ENCODE measurements around the gene MANSC4. TPM values are rescaled to one million over a fixed set of nuclear protein-coding genes. Genes with fewer than 3 reads are reported as not detected.
"Not testable (repeated sequence)": the region's sequence is repeated elsewhere in the genome, so short reads cannot be mapped to it uniquely, and the experiment has no call there.

Gene MANSC4
- total RNA-seq, 1 donor from 2014 or later = not detected

GRCh38 chr12:27756670-27757195 is 23.3 kb downstream of the MANSC4 start:
- Mint-ChIP-seq H3K4me1 (no peaks in the 10 kb centered on the region), H3K4me3 (no peak overlapping the region), H3K27ac (no peak overlapping the region), H3K9me3 (no peaks in the 10 kb centered on the region), H3K27me3 (no peaks in the 10 kb centered on the region), H3K36me3 (ENCODE audit: low read depth) (peaks cover 35% of the 10 kb centered on the region)
- CTCF ChIA-PET = no interaction called here
- ATAC-seq (ENCODE audit: low read depth) (no peak), DNase-seq (no peak)
- TF ChIP-seq, protein P1, sequence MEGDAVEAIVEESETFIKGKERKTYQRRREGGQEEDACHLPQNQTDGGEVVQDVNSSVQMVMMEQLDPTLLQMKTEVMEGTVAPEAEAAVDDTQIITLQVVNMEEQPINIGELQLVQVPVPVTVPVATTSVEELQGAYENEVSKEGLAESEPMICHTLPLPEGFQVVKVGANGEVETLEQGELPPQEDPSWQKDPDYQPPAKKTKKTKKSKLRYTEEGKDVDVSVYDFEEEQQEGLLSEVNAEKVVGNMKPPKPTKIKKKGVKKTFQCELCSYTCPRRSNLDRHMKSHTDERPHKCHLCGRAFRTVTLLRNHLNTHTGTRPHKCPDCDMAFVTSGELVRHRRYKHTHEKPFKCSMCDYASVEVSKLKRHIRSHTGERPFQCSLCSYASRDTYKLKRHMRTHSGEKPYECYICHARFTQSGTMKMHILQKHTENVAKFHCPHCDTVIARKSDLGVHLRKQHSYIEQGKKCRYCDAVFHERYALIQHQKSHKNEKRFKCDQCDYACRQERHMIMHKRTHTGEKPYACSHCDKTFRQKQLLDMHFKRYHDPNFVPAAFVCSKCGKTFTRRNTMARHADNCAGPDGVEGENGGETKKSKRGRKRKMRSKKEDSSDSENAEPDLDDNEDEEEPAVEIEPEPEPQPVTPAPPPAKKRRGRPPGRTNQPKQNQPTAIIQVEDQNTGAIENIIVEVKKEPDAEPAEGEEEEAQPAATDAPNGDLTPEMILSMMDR (IDR thresholded peaks at IDR 0.05) = no peak
- POLR2A ChIA-PET = no interaction called here
- intact Hi-C loops (cut with micrococcal nuclease) = no loop called here

GRCh38 chr12:27754795-27755194 is 25.2 kb downstream of the MANSC4 start:
- Mint-ChIP-seq H3K9me3 (no peaks in the 10 kb centered on the region), H3K4me3 (no peak overlapping the region), H3K27me3 (no peaks in the 10 kb centered on the region), H3K4me1 (no peaks in the 10 kb centered on the region), H3K36me3 (ENCODE audit: low read depth) (peaks cover 36% of the 10 kb centered on the region), H3K27ac (no peak overlapping the region)
- intact Hi-C loops (cut with micrococcal nuclease) = no loop called here
- ChIA-PET CTCF (no interaction called here), POLR2A (no interaction called here)
- no peak for DNase-seq
- no peak for ATAC-seq (ENCODE audit: low read depth)
- TF ChIP-seq, protein P1 (IDR thresholded peaks at IDR 0.05) = no peak

GRCh38 chr12:27751386-27752047 is 28.5 kb downstream of the MANSC4 start:
- ATAC-seq (ENCODE audit: low read depth) (no peak), DNase-seq (no peak)
- Mint-ChIP-seq H3K9me3 (no peaks in the 10 kb centered on the region), H3K27ac (no peak overlapping the region), H3K36me3 (ENCODE audit: low read depth) (peaks cover 53% of the 10 kb centered on the region), H3K27me3 (no peaks in the 10 kb centered on the region), H3K4me3 (no peak overlapping the region), H3K4me1 (no peaks in the 10 kb centered on the region)
- POLR2A ChIA-PET = no interaction called here
- intact Hi-C loops (cut with micrococcal nuclease) = no loop called here
- CTCF ChIA-PET = no interaction called here
- TF ChIP-seq, protein P1 (IDR thresholded peaks at IDR 0.05) = no peak

DNA sequence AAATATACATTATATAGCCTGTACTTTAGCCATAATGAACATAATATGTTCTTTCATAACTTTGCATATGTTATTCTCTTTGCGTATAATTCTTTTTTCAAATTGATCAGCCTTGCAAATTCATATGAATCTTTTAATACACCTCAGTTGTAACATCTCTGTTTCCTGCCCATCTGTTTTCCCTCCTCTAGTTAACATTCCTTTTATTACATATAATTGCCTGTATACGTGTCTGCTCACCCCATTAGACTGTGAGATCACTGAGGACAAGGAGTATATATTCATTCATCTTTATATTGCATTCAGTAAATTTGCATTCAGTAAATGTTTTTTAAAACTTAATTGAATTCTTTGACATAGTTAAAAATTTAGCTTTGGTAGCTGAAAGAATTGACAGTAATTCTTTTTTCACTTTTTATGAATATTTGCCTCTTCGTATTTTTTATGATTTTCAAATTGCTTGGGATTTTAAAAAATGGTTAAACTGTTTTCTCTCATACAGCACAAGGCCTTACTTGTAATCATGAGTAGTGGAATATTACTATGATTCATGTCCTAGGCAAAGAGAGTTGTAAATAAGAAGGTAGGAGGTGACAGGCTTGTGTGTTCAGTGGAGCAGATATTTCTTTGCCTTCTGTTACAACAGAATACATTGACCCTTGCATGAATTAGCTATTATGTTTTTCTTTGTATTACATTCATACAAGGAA is 32.8 kb downstream of the MANSC4 start:
- ATAC-seq (ENCODE audit: low read depth) (no peak), DNase-seq (no peak)
- TF ChIP-seq, protein P1 (IDR thresholded peaks at IDR 0.05) = no peak
- H3K27ac Mint-ChIP-seq = no peak overlapping the region
- no peaks in the 10 kb centered on the region for H3K4me1 Mint-ChIP-seq
- POLR2A ChIA-PET = no interaction called here
- CTCF ChIA-PET = interaction anchor here (1.2 kb wide), 1 partner anchor 194 kb away, joined by 3 read pairs; no protein-coding TSS in a partner anchor
- no peaks in the 10 kb centered on the region for H3K27me3 Mint-ChIP-seq
- no peak overlapping the region for H3K4me3 Mint-ChIP-seq
- peaks cover 62% of the 10 kb centered on the region for H3K36me3 Mint-ChIP-seq (ENCODE audit: low read depth)
- intact Hi-C loops (cut with micrococcal nuclease) = no loop called here
- no peaks in the 10 kb centered on the region for H3K9me3 Mint-ChIP-seq

DNA sequence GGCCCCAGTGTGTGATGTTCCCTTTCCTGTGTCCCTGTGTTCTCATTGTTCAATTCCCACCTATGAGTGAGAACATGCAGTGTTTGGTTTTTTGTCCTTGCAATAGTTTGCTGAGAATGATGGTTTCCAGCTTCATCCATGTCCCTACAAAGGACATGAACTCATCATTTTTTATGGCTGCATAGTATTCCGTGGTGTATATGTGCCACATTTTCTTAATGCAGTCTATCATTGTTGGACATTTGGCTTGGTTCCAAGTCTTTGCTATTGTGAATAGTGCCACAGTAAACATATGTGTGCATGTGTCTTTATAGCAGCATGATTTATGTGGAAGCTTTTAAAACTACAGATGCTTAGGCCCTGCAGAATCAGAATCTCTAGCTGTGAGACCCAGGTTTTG is 34.3 kb downstream of the MANSC4 start:
- peaks cover 63% of the 10 kb centered on the region for H3K36me3 Mint-ChIP-seq (ENCODE audit: low read depth)
- ATAC-seq (ENCODE audit: low read depth); DNase-seq; H3K4me3 Mint-ChIP-seq; H3K9me3 Mint-ChIP-seq; H3K4me1 Mint-ChIP-seq; POLR2A ChIA-PET; intact Hi-C loops (cut with micrococcal nuclease); H3K27ac Mint-ChIP-seq; H3K27me3 Mint-ChIP-seq: not testable (repeated sequence)
- CTCF ChIA-PET = interaction anchor here (1.2 kb wide), 1 partner anchor 195 kb away, joined by 3 read pairs; no protein-coding TSS in a partner anchor

Measured in activated B cell treated with CpG ODN at 0.5 μM for 24 hours (primary cell).